Islet of Langerhans (tissue), 1 donor: ENCODE results near the gene RAPGEF1.

ENCODE experiments used
- FAIRE-seq: peaks from one replicate; lab custom pipeline; 2011; peaks lifted over from hg19 to GRCh38; lab: Jason Lieb, UNC

The RAPGEF1 gene

DNA sequence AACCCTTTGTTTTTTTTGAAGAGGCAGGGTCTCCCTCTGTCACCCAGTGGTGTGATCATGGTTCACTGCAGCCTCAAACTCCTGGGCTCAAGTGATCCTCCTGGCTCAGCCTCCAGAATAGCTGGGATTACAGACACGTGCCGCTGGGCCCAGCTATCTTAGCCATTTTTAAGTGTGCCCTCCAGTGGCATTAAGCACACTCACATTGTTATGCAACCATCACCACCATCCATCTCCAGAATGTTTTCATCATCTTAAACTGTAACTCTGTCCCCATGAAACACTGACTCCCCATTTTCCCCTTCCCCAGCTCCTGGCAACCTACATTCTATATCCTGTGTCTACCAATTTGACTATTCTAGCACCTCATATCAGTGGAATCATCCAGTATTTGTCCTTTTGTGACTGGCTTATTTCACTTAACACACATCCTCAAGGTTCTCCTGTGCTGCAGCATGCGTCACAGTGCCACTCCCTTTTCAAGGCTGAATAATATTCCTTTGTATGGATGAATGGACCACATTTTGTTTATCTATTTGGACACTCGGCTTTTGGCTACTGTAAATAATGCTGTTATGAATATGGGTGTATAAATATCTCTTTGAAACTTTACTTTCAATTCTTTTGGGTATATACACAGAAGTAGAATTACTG lies 12.5 kb upstream of the RAPGEF1 start:
- no peak for FAIRE-seq

DNA sequence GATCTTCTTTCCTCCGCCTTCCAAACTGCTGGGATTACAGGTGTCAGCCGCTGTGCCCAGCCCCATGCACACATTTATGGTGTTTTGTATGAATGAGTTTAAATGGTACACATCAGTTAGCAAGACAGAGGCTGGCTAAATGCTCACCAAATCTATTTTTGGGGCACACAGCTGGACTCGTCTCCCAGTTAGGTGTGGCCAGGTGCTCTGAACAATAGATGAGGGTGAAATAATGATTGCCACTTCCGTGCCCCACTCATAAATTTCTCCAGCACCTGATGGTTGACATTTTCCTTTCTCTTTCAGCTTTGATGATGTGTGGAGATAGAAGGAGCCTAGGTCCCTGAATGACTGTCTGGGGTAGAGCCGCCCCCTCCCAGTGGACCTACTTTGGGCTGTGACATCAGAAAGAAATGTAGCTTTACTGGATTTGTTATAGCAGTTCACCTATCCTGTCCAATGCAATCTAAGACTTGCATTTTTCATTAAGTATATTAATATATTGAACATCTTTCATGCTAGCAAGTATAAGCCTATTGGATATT lies 8.6 kb upstream of the RAPGEF1 start:
- FAIRE-seq, result no peak

DNA sequence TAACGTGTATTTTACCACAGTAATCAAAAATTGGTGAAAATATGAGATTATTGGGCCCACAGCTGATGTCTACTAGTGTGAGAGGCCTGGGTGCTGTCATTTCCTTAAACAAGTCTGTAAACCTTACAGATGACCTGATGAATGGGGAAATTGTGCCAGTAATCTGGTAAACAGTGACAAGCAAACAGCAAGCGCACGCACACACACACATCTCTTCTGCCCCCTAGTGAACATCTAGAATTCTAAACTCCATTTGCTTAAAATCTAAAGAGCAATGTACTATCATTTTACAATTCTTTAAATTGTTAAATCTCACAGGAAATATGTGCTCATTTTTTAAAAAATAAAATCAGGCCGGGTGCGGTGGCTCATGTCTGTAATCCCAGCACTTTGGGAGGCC lies 7.5 kb upstream of the RAPGEF1 start:
- FAIRE-seq, result peak; percentile 41

DNA sequence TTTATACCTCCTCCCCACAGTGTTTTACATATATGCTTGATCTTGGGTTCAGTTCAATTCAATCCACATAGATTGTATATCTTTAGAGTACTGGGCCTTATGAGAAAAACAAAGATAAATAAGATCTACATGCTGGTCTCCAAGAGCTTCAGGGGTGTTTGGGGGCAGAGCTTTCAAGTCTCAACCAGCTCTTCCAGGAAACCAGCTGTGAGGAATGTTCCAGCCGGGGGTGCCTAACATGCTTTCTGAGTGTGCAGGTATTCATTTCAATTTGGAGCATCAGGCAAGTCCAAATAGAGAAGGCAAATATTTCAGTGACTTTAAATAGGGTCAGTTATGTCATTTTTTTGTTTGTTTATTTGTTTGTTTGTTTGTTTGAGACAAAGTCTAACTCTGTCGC lies 5.7 kb upstream of the RAPGEF1 start:
- FAIRE-seq, result no peak

DNA sequence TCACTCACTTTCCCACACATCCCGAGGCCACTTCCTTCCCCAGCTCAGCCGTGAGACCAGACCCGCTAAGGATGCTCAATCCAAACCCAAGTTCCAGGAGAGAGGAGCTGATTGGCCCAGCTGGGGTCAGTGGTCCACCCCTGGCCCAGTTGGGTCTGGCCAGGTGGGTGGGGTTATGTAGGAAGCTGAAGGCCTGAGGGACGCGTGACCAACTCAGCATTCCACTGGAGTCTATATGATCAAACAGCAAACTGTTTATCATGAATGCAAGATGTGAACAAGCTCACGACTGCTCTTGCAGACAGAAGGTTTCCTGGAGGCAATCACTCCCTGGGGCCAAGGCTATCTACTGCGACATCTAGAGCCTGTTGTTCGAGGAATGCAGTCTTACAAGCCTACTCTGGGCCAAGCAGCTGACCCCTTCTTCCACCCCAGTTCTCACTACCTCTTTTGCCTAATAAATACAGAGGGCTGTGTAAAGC lies 4.9 kb upstream of the RAPGEF1 start:
- FAIRE-seq, result no peak

DNA sequence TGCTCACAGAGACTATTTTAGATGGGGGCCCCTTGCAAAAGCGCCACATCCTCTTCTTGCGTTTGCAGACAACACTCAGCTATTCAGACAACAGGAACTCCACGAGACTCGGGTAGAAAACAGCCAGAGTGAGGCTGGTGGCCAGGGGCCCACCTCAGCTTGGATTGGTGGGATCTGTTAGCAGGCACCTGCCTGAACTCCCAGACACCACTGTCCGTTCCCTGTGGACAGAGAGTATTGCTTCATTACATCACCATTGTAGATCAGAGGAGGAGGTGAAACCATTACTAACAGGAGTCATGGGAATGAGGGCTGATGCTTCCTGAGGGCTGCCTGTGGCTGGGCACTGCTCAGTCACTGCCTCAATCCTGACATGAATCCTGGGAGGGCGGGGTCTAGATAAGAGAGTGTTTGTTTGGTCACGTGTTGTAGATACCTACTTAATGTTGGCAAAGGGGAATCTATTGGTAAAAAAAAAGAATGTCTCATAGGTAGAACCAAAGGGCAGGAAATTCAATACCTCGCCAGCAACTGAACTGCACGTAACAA lies 4.4 kb upstream of the RAPGEF1 start:
- no peak for FAIRE-seq

DNA sequence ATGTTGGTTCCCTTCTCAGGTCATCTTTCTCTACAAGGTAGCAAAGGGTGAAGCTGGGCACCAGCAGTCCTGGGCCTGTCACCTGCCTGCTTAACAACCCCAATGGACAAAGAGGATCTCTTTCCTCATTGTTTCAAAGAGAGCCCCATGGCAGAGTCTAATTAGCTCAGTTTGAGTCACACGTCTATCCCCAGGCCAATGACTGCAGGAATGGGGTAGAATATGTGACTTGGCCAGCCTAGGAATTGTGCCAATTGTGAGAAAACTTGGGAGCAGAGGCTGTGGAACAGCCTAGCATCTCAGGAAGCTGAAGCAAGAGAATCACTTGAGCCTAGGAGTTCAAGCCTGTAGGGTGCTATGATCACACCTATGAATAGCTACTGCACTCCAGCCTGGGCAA lies 3.6 kb upstream of the RAPGEF1 start:
- FAIRE-seq, result no peak

DNA sequence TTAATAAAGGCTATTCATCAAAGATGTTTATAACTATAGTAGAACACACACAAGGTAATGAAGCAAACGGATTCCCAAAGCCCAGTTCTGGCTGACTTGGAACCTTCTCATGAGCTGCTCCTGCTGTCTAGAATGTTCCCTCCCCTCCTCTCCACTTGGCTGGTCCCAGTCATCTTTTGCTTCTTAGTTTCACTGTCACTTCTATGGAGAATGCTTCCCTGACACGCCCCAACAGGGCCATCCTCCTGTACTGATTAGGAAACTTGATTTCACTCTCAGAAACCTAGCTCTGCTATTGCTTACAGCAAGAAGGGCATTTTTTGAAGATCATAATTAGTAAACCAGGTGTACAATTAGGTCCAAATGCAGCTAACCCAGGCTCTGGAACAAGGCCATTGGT lies 3.2 kb upstream of the RAPGEF1 start:
- no peak for FAIRE-seq

DNA sequence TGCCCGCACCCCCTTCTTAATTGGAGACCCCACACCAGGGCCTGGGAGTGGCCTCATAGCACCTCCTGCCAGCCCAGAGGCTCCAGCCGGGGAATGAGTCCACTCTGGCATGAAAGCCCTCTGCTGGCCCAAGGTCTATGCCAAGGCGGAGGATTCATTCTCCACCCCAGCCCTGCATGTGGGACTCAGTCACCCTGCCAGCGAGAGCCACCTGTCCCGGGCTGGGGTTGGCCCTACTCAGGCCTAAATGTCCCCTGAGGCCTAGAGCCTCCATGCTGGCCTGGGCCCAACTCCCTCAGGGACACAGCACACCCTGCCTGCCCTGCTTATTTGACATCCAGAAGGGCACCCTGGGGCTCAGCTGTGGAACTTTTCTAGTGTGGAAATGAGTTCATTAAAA lies 1.0 kb upstream of the RAPGEF1 start:
- FAIRE-seq, result no peak

DNA sequence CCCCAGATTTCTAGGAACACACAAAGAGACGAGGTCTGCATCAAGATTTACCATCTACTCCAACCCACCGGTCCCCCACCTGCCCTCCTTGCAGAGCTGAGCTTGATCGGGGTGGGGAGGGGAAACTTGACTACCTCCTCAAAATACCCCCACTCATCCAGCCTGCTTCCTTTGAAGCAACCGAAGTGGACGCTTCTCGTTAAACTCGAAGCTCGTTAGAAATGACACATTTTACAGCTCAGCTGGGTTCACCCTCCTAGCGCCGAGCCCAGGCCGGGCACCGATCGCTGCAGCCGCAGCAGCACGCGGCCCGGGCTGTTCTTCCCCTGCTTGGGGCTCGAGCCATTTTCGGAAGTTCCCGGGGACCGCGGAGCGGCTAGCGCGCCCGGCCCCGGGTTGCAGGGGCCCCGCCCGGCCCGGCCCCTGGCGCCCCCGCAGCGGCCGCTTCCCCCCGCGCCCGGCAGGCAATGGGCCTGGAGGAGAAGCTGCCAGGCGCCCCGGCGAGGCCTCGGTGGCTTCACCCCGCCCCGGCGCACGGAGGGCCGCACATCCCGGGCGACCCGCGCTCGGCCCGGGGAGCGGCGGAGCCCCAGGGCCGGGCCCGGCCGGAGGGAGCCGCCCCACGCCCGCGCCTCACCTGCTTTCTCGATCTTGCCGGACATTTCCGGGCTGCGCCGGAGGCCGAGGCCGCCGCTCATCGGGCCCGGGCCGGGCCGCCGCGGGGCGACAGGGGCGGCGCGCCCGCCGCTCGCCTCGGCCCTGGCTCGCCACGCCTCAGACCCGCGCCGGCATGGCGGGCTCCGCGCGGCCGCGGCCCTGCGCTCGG lies 530 bp downstream of the RAPGEF1 start:
- no peak for FAIRE-seq

DNA sequence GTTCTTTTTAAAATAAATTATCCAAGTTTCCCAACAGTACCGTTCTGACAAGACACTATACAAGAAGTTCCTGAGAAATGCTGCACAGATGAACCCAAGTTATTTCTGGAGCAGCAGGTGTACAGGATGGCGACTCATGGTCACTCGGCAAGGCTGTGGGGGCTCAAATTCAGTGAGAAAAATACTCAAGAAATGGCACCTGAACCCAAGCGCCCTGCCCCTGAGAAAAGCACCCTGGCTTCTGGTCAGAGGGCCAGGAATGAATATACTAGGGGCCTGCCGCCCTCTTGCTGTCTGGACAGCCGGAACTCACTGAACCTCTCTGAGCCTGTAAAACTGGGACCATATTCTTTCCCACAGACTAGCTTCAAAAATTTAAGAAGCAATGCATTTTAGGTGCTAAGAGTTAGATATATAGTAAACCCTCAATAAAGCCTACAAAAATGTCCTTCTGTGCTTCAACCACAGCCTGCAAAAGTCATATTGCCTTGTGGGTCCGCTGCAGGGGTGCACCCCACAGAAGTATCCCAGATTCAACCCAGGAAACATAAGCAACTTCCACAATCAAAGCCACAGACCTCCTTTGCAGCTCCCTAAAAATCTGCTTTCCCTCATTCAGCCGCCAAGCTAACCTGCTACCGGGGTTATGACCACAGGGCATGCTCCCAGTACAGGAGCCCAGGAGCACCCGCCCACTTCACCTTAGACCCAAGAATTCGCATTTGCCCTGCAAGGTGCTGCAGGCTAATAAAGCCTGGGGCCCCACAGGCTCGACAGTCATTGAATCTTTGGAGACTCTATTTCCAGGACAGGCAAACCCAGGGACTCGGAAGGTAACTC lies 1.4 kb downstream of the RAPGEF1 start:
- FAIRE-seq, result no peak

DNA sequence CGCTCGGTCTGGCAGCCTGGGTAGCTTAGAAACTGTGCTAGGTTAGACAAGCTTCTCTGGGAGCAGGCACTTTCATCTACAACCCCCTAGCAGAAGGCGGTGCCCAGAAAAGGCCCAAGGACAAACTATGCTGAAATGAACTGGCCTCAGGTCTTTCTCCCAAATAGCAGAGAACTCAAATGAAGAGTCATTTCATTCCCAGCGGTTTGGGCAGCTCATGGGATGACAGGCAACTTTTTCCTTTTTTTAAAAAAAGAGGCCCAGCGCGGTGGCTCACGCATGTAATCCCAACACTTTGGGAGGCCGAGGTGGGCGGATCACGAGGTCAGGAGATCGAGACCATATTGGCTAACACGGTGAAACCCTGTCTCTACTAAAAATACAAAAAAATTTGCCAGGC lies 2.5 kb downstream of the RAPGEF1 start:
- FAIRE-seq, result no peak

DNA sequence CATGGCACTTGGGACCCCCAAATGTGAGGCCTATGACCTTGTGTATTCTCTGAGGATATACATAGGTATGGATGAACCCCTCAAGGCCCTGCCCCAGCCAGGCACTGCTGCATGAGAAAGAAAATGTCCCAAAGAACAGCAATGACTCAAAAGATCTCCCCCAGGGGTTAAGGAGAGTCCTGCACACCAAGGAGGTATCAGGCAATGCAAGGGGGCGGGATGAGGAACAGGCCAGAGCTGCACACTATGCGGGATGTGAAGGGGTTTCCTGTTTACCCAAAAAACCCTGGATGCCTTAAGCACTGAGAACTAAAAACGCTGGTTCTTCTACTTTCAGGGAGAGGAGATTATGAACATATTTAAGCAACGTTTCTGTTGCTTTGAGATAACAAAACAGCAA lies 3.4 kb downstream of the RAPGEF1 start:
- FAIRE-seq, result no peak

DNA sequence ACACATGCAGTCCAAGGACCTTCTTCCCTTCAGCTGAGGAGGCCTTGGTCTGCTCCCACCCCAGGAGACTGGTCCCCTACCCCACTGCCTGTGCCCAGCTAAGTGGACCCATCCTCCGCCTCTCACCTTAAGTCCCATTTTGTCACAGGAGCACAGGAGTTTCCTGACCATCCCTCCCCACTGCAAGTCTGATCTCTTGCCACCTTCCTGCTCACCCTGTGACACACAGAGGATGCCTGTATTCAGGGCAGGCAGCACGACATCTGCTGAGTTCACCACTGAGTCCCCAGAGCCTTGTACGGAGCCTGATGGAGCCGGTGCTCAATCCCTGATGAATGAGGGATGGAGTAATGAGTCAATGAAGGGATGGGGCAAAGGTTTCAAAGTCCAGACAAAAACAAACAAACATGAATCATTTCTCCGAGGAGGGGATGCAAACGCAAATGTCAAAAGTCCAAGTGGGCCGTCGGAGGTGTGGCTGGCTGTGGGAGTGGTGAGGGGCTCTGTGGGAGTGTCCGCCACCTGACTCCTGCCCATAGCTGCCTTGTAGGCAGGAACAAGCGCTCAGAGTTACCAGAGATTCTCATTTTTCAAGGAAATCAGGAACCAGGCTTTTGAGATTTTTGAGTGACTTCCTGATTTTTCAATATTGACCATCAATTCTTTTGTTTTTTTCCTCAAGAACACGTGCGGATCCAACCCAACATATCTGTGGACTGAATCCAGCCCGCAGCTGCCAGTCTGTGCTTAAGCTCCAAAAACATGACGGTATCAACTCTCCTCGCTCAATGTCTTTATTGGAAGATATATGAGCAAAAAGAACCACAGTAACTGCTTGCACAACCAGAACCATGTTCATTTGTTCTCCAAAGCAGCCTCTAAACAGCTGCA lies 4.4 kb downstream of the RAPGEF1 start:
- FAIRE-seq, result no peak

DNA sequence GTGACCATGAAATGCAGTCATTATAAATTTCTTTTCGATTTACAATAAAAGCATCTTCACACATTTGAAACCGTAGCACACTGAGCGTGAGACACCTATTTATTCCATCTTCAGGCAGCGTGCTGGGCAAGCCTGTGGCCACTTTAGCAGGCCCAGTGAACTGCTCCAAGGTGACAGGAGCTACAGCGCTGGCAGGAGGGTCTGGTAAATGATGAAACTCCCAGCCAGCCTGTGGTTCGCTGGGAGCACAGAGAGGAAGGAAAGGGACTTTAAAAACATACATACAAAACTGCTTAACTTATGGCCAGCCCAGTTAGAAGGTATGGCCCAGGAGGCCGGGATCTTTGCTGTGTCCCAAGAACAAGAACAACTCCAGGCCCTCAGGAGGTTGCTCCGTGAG lies 5.1 kb downstream of the RAPGEF1 start:
- FAIRE-seq, result no peak

DNA sequence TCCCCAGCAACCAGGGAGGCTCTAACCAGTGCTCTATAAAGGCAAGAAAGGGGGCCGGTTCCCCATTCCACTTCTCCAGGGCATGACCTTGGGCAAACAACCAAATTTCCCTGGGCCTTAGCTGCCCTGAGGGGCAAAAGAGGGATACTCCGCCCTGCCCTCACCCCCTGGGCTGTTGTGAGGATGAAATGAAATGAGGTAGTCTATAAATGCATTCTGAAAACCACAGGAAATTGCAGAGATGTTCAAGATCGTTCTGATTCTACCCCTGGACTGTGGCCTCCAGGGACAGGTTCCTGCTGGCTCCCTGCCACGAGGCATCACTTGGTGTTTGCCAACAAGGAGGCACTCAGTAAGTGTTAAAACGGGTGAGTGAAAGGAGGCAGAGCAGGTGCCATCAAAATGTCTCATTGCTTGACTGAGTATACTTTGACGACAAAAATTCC lies 5.7 kb downstream of the RAPGEF1 start:
- no peak for FAIRE-seq

DNA sequence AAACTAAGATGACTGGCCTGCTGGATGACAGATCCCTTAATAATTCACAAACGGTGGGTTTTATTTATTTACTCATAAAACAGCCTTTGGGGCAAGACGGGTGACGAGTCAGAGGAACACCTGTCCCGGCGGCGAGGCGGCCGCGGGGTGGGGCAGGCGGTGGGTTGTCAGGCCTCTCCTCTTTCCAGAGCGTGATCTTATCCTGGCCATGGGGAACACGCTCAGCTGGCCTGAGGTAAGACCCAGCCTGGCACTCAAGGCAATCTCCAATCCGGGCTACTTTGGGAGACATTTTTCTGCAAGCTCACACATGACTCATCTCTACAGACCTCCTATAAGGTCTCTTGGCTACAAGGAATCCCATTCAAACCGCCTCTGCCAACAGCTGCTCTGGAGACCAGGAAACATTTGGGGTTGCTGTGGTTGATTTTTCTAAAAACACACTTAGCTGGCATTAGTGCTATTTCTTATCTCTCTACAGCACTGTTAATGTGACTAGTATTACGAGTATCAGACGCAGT lies 6.3 kb downstream of the RAPGEF1 start:
- no peak for FAIRE-seq

DNA sequence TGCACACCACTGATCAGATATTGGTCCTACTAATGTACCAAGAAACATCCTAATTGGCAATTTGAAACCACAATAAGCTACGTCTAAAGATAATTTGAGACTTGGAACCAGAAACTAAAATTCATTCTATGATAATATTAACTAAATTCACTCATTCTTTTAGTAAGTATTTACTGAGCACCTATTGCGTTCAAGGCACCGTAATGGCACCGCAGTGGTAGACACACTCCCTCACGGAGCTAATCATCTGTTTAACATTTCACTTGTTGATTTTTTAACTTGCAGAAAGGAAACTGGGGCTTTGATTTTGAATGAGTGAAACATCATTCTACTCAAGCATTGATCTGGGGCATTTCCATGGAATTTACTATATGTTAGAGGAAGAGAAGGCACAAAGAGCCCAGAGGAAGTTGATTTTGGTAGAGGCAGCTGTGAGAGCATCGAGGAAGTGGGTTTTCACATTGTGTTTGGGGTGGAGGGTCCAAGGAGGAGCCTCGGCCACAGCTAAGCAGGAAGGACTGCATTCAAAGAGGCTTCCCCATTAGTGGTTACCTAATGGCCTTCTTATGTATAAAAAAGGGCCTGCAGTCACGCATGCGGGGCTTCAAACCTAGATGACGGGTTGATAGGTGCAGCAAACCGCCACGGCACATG lies 7.1 kb downstream of the RAPGEF1 start:
- FAIRE-seq, result no peak

DNA sequence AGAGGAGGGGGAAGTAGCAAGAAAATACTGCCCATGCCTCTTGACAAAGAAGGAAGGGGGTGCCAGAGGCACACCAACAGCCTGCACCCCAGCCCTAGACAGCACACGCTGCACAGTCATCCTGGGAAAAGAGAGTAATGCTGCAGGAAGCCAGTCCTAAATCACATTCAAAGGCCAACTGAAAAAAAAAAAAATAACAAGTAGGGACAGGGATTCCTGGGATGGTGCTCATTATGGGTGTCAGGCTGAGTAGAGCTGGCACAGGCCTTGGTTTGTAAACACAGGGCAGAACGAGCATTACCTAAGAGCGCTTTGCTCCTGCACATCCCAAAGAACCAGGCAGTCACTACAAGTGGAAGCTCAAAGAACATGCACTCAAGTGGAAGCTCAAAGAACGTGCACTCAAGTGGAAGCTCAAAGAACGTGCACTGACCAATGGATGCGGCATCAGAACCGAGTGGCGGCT lies 7.8 kb downstream of the RAPGEF1 start:
- no peak for FAIRE-seq

DNA sequence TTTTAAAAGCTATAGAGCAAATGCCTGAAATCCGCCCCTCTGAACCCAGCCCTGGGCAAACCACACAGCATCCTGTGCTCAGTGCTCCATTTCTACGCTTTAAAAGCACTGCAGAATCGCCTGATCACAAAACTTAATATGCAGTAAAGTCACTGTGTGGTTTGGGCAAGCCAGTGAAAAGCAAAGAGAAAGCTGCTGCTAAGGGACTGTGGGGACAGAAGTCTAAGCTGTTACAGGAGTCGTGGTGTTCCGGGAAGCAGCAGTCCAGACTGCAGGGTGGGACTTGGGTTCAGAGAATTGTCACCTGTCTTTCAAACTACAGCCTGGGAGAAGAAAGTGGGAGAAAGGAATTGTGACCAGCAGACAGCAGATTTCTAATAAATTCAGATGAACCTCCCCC lies 8.2 kb downstream of the RAPGEF1 start:
- no peak for FAIRE-seq
